ENCODE data around the gene OR2L13. TPM values are rescaled to one million over a fixed set of nuclear protein-coding genes. Genes with fewer than 3 reads are reported as not detected.
"Not testable (repeated sequence)": the region's sequence is repeated elsewhere in the genome, so short reads cannot be mapped to it uniquely, and the experiment has no call there.

Gene OR2L13
- total RNA-seq, 3 donors from 2014 or later (not counting 1 experiment from before 2014, with no cell fraction given), result 0.20 TPM; not detected in 2

DNA sequence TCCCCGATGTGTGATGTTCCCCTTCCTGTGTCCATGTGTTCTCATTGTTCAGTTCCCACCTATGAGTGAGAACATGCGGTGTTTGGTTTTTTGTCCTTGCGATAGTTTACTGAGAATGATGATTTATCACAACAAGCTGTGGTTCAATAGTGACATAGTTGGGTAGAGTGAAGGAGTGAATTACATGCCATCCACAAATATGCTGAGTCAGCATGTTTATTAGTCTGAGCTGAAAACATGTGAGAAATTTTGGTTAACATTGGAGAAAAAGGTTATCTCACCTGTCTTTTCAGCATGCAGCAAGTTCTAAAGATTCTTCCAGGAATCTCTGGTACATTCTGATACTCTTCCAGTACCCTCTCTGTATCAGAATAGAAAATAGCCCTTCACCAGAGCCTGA lies 29.4 kb upstream of the OR2L13 start:
- DNase-seq (no peak), ATAC-seq (no peak)
- 100% methylated on average over 2 of the region's 3 CpGs for WGBS (ENCODE audit: insufficient coverage)
- no peaks in the 10 kb centered on the region for H3K4me1 ChIP-seq (ENCODE audit: control insufficient read depth, insufficient read depth, low read length)
- Mint-ChIP-seq H3K36me3 (peaks cover 10% of the 10 kb centered on the region), H3K4me1 (no peaks in the 10 kb centered on the region), H3K4me3 (no peak overlapping the region), H3K27ac (no peak overlapping the region), H3K9me3 (peaks cover 8 to 17% of the 10 kb centered on the region in 2 donors), H3K27me3 (ENCODE audit: low read depth in 2 of 2) (no peaks in the 10 kb centered on the region)
- no peak overlapping the region for H3K4me3 ChIP-seq (ENCODE audit: low read length)
- H3K9me3 ChIP-seq (ENCODE audit: control insufficient read depth, insufficient read depth, low read length), result peaks cover 4% of the 10 kb centered on the region
- no peaks in the 10 kb centered on the region for H3K36me3 ChIP-seq (ENCODE audit: control insufficient read depth, insufficient read depth, low read length)
- intact Hi-C loops (cut with micrococcal nuclease), result no loop called here
- H3K27me3 ChIP-seq (ENCODE audit: control insufficient read depth, insufficient read depth, low read length), result no peaks in the 10 kb centered on the region
- no peak overlapping the region for H3K27ac ChIP-seq (ENCODE audit: low read length)
- TF ChIP-seq, protein P1, sequence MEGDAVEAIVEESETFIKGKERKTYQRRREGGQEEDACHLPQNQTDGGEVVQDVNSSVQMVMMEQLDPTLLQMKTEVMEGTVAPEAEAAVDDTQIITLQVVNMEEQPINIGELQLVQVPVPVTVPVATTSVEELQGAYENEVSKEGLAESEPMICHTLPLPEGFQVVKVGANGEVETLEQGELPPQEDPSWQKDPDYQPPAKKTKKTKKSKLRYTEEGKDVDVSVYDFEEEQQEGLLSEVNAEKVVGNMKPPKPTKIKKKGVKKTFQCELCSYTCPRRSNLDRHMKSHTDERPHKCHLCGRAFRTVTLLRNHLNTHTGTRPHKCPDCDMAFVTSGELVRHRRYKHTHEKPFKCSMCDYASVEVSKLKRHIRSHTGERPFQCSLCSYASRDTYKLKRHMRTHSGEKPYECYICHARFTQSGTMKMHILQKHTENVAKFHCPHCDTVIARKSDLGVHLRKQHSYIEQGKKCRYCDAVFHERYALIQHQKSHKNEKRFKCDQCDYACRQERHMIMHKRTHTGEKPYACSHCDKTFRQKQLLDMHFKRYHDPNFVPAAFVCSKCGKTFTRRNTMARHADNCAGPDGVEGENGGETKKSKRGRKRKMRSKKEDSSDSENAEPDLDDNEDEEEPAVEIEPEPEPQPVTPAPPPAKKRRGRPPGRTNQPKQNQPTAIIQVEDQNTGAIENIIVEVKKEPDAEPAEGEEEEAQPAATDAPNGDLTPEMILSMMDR (IDR thresholded peaks at IDR 0.05), result no peak

DNA sequence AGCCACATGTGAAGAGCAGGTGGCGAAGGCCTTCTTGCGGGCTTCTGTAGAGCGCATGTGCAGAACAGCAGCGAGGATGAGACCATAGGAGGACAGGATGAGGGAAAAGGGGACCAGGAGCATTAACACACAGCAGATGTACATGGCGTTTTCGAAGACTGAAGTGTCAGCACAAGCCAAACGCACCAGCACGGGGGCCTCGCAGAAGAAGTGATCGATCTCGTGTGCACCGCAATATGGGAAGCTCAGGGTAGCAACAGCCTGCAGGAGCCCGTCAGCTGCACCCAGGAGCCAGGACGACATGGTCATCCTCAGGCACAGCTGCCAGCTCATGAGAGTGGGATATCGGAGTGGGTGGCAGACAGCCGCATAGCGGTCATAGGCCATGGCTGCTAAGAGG lies 11.1 kb upstream of the OR2L13 start:
- H3K4me3 Mint-ChIP-seq; H3K4me1 Mint-ChIP-seq; H3K4me3 ChIP-seq (ENCODE audit: low read length); H3K27ac Mint-ChIP-seq; H3K27me3 Mint-ChIP-seq (ENCODE audit: low read depth in 2 of 2); H3K36me3 Mint-ChIP-seq; intact Hi-C loops (cut with micrococcal nuclease); H3K27ac ChIP-seq (ENCODE audit: low read length); H3K27me3 ChIP-seq (ENCODE audit: control insufficient read depth, insufficient read depth, low read length); H3K9me3 ChIP-seq (ENCODE audit: control insufficient read depth, insufficient read depth, low read length); H3K36me3 ChIP-seq (ENCODE audit: control insufficient read depth, insufficient read depth, low read length); DNase-seq; H3K4me1 ChIP-seq (ENCODE audit: control insufficient read depth, insufficient read depth, low read length): not testable (repeated sequence)
- WGBS (ENCODE audit: insufficient coverage), result 93% methylated on average over 4 of the region's 17 CpGs
- peak in 1 of 3 donors; percentile 30 for ATAC-seq
- peaks cover 3 to 11% of the 10 kb centered on the region in 2 donors for H3K9me3 Mint-ChIP-seq

DNA sequence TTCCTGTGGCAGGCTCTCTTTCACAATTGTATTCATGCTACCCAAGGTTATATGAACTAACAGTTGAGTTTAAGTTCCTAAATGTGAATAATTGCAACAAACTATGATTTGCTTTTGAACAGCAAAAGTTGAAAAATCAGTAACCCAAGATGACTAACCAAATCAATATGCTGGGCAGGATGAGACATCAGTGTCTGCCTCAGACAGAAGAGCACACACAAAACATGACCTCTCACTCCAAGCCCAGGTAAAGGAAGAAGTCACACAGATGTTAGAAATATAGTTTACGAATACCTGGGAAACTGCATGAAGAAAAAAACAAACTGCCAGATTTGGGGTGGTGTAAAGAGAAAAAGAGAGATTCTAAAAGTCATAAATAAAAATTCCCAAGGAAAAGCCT lies 3.5 kb downstream of the OR2L13 start:
- no CpG with 5 or more reads among the region's 1 CpG for WGBS (ENCODE audit: insufficient coverage)
- Histone ChIP-seq H3K4me1 (ENCODE audit: control insufficient read depth, insufficient read depth, low read length) (no peaks in the 10 kb centered on the region), H3K9me3 (ENCODE audit: control insufficient read depth, insufficient read depth, low read length) (no peaks in the 10 kb centered on the region), H3K27ac (ENCODE audit: low read length) (no peak overlapping the region), H3K36me3 (ENCODE audit: control insufficient read depth, insufficient read depth, low read length) (no peaks in the 10 kb centered on the region), H3K27me3 (ENCODE audit: control insufficient read depth, insufficient read depth, low read length) (no peaks in the 10 kb centered on the region), H3K4me3 (ENCODE audit: low read length) (no peak overlapping the region)
- TF ChIP-seq, protein P1 (IDR thresholded peaks at IDR 0.05), result no peak
- no peak for ATAC-seq
- H3K27ac Mint-ChIP-seq, result no peak overlapping the region
- H3K4me3 Mint-ChIP-seq, result no peak overlapping the region
- H3K4me1 Mint-ChIP-seq, result no peaks in the 10 kb centered on the region
- H3K27me3 Mint-ChIP-seq (ENCODE audit: low read depth in 2 of 2), result no peaks in the 10 kb centered on the region
- H3K36me3 Mint-ChIP-seq, result no peaks in the 10 kb centered on the region
- no peak for DNase-seq
- H3K9me3 Mint-ChIP-seq, result peaks cover 3 to 9% of the 10 kb centered on the region in 2 donors
- intact Hi-C loops (cut with micrococcal nuclease), result no loop called here

DNA sequence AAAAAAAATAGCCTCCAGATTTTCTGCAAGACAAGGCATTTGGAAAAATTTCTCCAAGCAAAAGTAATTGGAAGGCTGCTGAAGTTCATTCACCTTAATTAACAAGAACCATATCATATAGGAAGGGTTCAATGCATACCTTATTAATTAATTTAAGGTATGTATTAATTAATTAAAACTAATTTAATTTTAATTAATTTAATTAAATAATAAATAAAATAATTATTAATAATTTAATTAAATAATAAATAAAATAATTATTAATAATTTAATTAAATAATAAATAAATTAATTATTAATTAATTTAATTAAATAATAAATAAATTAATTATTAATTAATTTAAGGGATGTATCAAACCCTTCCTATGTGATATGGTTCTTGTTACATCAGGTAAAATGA lies 7.9 kb downstream of the OR2L13 start:
- Mint-ChIP-seq H3K36me3 (no peaks in the 10 kb centered on the region), H3K9me3 (peaks cover 2 to 10% of the 10 kb centered on the region in 2 donors), H3K27ac (no peak overlapping the region), H3K4me1 (no peaks in the 10 kb centered on the region), H3K4me3 (no peak overlapping the region), H3K27me3 (ENCODE audit: low read depth in 2 of 2) (no peaks in the 10 kb centered on the region)
- Histone ChIP-seq H3K4me3 (ENCODE audit: low read length) (no peak overlapping the region), H3K9me3 (ENCODE audit: control insufficient read depth, insufficient read depth, low read length) (peaks cover 4% of the 10 kb centered on the region), H3K4me1 (ENCODE audit: control insufficient read depth, insufficient read depth, low read length) (no peaks in the 10 kb centered on the region), H3K27ac (ENCODE audit: low read length) (no peak overlapping the region), H3K27me3 (ENCODE audit: control insufficient read depth, insufficient read depth, low read length) (no peaks in the 10 kb centered on the region), H3K36me3 (ENCODE audit: control insufficient read depth, insufficient read depth, low read length) (no peaks in the 10 kb centered on the region)
- intact Hi-C loops (cut with micrococcal nuclease), result no loop called here
- ATAC-seq, result no peak
- no peak for DNase-seq
- TF ChIP-seq, protein P1 (IDR thresholded peaks at IDR 0.05), result no peak
